Measurements from ENCODE around the gene UNC5B. TPM values are rescaled to one million over a fixed set of nuclear protein-coding genes. Genes with fewer than 3 reads are reported as not detected.
"Not testable (repeated sequence)": the region's sequence is repeated elsewhere in the genome, so short reads cannot be mapped to it uniquely, and the experiment has no call there.

The UNC5B gene
- total RNA-seq, 1 donor from 2014 or later: 22.2 TPM

DNA sequence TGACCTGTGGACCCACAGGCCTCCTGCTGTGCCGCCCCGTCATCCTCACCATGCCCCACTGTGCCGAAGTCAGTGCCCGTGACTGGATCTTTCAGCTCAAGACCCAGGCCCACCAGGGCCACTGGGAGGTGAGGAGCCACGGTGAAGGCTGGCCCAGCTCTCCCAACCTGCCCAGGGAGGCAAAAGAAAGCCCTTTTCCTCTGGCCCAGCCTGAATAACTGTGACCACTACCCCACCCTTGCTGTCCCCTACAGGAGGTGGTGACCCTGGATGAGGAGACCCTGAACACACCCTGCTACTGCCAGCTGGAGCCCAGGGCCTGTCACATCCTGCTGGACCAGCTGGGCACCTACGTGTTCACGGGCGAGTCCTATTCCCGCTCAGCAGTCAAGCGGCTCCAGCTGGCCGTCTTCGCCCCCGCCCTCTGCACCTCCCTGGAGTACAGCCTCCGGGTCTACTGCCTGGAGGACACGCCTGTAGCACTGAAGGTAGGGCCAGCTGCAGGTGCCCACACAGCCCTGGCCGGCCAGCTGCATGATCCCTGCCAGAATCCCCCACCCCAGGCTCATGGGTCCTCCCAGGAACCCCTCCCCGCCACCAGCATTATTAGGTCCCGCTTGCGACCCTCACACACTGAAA lies 81.2 kb downstream of the UNC5B start:
- Histone ChIP-seq H3K36me3 (peaks cover 55% of the 10 kb centered on the region), H3K4me1 (peaks cover 15% of the 10 kb centered on the region), H3K27ac (peak overlapping the region; percentile 36), H3K9me3 (no peaks in the 10 kb centered on the region), H3K4me3 (no peak overlapping the region), H3K27me3 (ENCODE audit: low read depth) (no peaks in the 10 kb centered on the region)
- TF ChIP-seq, protein P1, sequence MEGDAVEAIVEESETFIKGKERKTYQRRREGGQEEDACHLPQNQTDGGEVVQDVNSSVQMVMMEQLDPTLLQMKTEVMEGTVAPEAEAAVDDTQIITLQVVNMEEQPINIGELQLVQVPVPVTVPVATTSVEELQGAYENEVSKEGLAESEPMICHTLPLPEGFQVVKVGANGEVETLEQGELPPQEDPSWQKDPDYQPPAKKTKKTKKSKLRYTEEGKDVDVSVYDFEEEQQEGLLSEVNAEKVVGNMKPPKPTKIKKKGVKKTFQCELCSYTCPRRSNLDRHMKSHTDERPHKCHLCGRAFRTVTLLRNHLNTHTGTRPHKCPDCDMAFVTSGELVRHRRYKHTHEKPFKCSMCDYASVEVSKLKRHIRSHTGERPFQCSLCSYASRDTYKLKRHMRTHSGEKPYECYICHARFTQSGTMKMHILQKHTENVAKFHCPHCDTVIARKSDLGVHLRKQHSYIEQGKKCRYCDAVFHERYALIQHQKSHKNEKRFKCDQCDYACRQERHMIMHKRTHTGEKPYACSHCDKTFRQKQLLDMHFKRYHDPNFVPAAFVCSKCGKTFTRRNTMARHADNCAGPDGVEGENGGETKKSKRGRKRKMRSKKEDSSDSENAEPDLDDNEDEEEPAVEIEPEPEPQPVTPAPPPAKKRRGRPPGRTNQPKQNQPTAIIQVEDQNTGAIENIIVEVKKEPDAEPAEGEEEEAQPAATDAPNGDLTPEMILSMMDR (IDR thresholded peaks at IDR 0.05): no peak
- ATAC-seq (peak; percentile 42 to 69), DNase-seq (peak; percentile 65)
- intact Hi-C loops (cut with DNase I): no loop called here

DNA sequence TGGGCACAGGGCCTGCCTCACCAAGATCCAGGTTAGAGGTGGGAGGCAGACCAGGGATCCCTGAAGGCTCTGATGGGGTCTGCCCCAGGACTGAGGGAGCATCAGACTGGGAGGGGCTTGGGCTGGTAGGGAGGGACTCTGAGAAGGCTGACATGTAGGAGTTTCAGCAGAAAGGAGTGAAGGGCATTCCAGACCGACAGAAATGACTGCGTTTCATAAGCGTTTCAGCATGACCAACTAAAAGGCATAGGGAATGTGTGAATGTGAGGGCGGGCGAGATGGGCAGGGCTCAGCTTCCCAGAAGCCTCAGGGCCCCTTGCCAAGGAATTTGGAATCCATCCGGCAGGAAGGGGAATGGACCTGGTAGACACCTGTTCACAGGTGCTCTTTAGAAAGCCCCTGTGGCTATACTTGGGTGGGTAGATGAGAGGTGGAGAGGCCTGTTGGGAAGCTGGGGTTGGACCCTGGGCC lies 81.8 kb downstream of the UNC5B start:
- H3K4me1 ChIP-seq: peaks cover 15% of the 10 kb centered on the region
- peaks cover 54% of the 10 kb centered on the region for H3K36me3 ChIP-seq
- H3K27me3 ChIP-seq (ENCODE audit: low read depth): no peaks in the 10 kb centered on the region
- ATAC-seq: peak; percentile 34 to 46
- H3K9me3 ChIP-seq: no peaks in the 10 kb centered on the region
- H3K27ac ChIP-seq: peak overlapping the region; percentile 36
- H3K4me3 ChIP-seq: no peak overlapping the region
- TF ChIP-seq, protein P1 (IDR thresholded peaks at IDR 0.05): no peak
- DNase-seq: peak; percentile 53
- intact Hi-C loops (cut with DNase I): no loop called here

DNA sequence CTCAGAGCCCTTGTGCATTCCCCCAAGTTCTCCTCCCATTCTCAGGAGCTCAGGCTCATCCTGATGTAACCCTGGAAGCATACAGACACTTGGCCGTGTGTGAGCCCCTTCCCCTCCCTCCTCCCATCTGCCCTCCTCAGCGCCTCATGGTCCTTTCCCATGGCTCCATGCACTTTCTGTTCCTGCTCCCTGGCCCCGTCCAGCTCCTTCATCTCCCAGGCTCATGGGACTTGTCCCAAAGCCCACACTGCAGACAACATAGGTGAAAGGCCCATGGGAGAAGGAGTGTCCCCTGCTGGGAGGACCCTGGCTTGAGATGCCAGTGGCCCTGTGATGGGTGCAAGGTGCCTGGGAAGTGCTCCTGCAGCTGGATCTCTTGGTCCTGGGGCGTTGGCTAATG lies 82.5 kb downstream of the UNC5B start:
- DNase-seq (peak; percentile 33), ATAC-seq (no peak)
- intact Hi-C loops (cut with DNase I): no loop called here
- TF ChIP-seq, protein P1 (IDR thresholded peaks at IDR 0.05): no peak
- no peaks in the 10 kb centered on the region for H3K27me3 ChIP-seq (ENCODE audit: low read depth)
- H3K36me3 ChIP-seq: peaks cover 50% of the 10 kb centered on the region
- peaks cover 15% of the 10 kb centered on the region for H3K4me1 ChIP-seq
- no peak overlapping the region for H3K4me3 ChIP-seq
- no peak overlapping the region for H3K27ac ChIP-seq
- no peaks in the 10 kb centered on the region for H3K9me3 ChIP-seq

DNA sequence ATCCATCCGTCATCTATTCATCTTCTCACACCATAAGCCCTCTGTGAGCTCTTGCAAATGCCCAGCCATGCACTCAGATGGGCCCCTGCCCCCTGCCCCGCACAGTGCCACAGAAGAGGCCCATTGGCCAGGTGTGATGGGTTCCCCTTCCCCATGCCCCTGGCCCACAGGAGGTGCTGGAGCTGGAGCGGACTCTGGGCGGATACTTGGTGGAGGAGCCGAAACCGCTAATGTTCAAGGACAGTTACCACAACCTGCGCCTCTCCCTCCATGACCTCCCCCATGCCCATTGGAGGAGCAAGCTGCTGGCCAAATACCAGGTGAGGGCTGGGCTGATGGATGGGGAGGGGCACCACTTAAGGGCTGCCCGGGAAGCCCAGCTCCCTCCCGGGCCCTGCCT lies 83.3 kb downstream of the UNC5B start:
- DNase-seq: peak; percentile 34
- H3K4me3 ChIP-seq: no peak overlapping the region
- peaks cover 15% of the 10 kb centered on the region for H3K4me1 ChIP-seq
- no peak for ATAC-seq
- H3K27ac ChIP-seq: no peak overlapping the region
- no peaks in the 10 kb centered on the region for H3K27me3 ChIP-seq (ENCODE audit: low read depth)
- TF ChIP-seq, protein P1 (IDR thresholded peaks at IDR 0.05): no peak
- peaks cover 54% of the 10 kb centered on the region for H3K36me3 ChIP-seq
- intact Hi-C loops (cut with DNase I): no loop called here
- H3K9me3 ChIP-seq: no peaks in the 10 kb centered on the region

DNA sequence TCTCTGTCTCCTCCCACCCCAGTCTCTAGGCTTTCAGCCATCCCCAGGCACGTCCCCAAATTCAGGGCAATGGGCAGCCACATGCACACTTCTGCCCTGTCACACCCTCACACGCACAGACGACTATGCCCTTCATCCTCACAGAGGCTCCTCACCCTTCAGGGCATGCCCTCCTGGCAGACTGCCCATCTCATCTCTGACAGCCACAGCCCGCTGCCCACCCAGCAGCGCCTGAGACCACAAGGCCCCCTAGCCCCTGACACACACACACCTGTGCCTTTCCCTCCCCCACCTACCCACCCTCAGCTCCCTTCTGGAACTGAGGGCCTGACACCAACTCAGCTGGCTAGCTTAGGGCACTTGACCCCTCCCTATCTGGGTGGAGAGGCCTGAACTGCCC lies 83.7 kb downstream of the UNC5B start:
- no peak for ATAC-seq
- peaks cover 58% of the 10 kb centered on the region for H3K36me3 ChIP-seq
- intact Hi-C loops (cut with DNase I): no loop called here
- no peak overlapping the region for H3K27ac ChIP-seq
- H3K4me1 ChIP-seq: peaks cover 15% of the 10 kb centered on the region
- TF ChIP-seq, protein P1 (IDR thresholded peaks at IDR 0.05): no peak
- peak; percentile 45 for DNase-seq
- no peaks in the 10 kb centered on the region for H3K27me3 ChIP-seq (ENCODE audit: low read depth)
- no peak overlapping the region for H3K4me3 ChIP-seq
- H3K9me3 ChIP-seq: no peaks in the 10 kb centered on the region

DNA sequence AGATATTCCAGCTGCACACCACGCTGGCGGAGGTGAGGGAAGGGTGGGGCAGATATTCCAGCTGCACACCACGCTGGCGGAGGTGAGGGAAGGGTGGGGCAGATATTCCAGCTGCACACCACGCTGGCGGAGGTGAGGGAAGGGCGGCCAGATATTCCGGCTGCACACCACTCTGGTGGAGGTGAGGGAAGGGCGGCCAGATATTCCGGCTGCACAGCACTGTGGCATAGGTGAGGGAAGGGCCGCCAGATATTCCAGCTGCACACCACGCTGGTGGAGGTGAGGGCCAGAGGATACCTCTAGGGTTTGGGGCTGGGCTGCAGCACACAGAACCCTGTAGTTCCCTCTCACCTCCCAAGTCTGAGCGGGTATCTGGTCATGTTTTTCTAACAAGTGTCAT lies 84.4 kb downstream of the UNC5B start:
- H3K27me3 ChIP-seq (ENCODE audit: low read depth); intact Hi-C loops (cut with DNase I); H3K4me3 ChIP-seq; H3K9me3 ChIP-seq; ATAC-seq; H3K27ac ChIP-seq: not testable (repeated sequence)
- DNase-seq: peak; percentile 19
- Histone ChIP-seq H3K4me1 (peaks cover 15% of the 10 kb centered on the region), H3K36me3 (peaks cover 54% of the 10 kb centered on the region)

Measured in lower lobe of right lung (tissue), 2 donors.